Fibroblast of skin of right biceps (primary cell): ENCODE data around the gene LRRC31.

Experiments
- DNase-seq: peaks from one replicate; pipeline ENCODE4 v3.0.0-alpha.2; 2013

LRRC31 gene

GRCh38 chr3:169869484-169870220 is at the start of gene LRRC31:
TSS of gene LRRC31 (minus strand) at chr3:169869935. CDS start at chr3:169869807, 128 bp downstream.
- no peak for DNase-seq

GRCh38 chr3:169914321-169914720 is 44.6 kb upstream of the LRRC31 start:
- peak; percentile 8 for DNase-seq

- DNase-seq, result no peak
Measured at GRCh38 chr3:169913323-169913722, 43.6 kb upstream of the LRRC31 start.

GRCh38 chr3:169911272-169911671 is 41.5 kb upstream of the LRRC31 start, which contains the start of gene SAMD7:
TSS of gene SAMD7 (plus strand) at chr3:169911572. CDS start at chr3:169919499, 7,927 bp downstream.
- DNase-seq, result no peak

- no peak for DNase-seq
Measured at GRCh38 chr3:169907944-169908343, 38.2 kb upstream of the LRRC31 start.

GRCh38 chr3:169907476-169907875 is 37.7 kb upstream of the LRRC31 start:
- DNase-seq, result no peak

- DNase-seq, result no peak
Measured at GRCh38 chr3:169905404-169905803, 35.7 kb upstream of the LRRC31 start.

- DNase-seq, result no peak
Measured at GRCh38 chr3:169901453-169901852, 31.7 kb upstream of the LRRC31 start.

- no peak for DNase-seq
Measured at GRCh38 chr3:169897284-169897683, 27.5 kb upstream of the LRRC31 start.

- DNase-seq, result no peak
Measured at GRCh38 chr3:169895072-169895471, 25.3 kb upstream of the LRRC31 start.

GRCh38 chr3:169894110-169894509 is 24.4 kb upstream of the LRRC31 start:
- DNase-seq, result no peak

GRCh38 chr3:169891886-169892285 is 22.2 kb upstream of the LRRC31 start:
- no peak for DNase-seq

GRCh38 chr3:169886671-169887070 is 16.9 kb upstream of the LRRC31 start:
- DNase-seq, result no peak

- no peak for DNase-seq
Measured at GRCh38 chr3:169880576-169881250, 11.0 kb upstream of the LRRC31 start.

- DNase-seq, result no peak
Measured at GRCh38 chr3:169879845-169880575, 10.3 kb upstream of the LRRC31 start.

GRCh38 chr3:169879013-169879557 is 9.3 kb upstream of the LRRC31 start:
- DNase-seq, result no peak

GRCh38 chr3:169871129-169871886 is 1.6 kb upstream of the LRRC31 start:
- DNase-seq, result no peak

- DNase-seq, result no peak
Measured at GRCh38 chr3:169868369-169868768, 1.4 kb downstream of the LRRC31 start.

GRCh38 chr3:169867584-169868210 is 2.0 kb downstream of the LRRC31 start:
- DNase-seq, result no peak

- DNase-seq, result no peak
Measured at GRCh38 chr3:169865176-169865767, 4.5 kb downstream of the LRRC31 start.

- no peak for DNase-seq
Measured at GRCh38 chr3:169864270-169864669, 5.5 kb downstream of the LRRC31 start.

- peak; percentile 56 for DNase-seq
Measured at GRCh38 chr3:169863458-169863899, 6.3 kb downstream of the LRRC31 start.
